ENCODE measurements around the gene DIP2C. TPM values are rescaled to one million over a fixed set of nuclear protein-coding genes. Genes with fewer than 3 reads are reported as not detected.
A peak's percentile ranks its signal among the peaks of the same experiment; 100 is the strongest.

The DIP2C gene
- total and polyA plus RNA-seq, 2 donors (not counting 1 experiment from before 2014, with no cell fraction given): 1.3 to 1.9 TPM

GRCh38 chr10:687583-688311, 1.7 kb downstream of the DIP2C start:
- CTCF ChIA-PET: no interaction called here
- Histone ChIP-seq H3K4me1 (ENCODE audit: control insufficient read depth in 2 of 2, insufficient read depth in 2 of 2, low read length in 2 of 2) (no peaks in the 10 kb centered on the region), H3K4me2 (replicated peaks; ENCODE audit: low read depth, low read length, poor library complexity, severe bottlenecking) (no peak overlapping the region), H3K79me2 (ENCODE audit: control insufficient read depth, insufficient read depth, low read length) (no peaks in the 10 kb centered on the region), H4K20me1 (ENCODE audit: control insufficient read depth, insufficient read depth, low read length, poor library complexity, severe bottlenecking) (no peaks in the 10 kb centered on the region), H2AFZ (ENCODE audit: insufficient read depth, low read depth, low read length, poor library complexity, severe bottlenecking) (no peak overlapping the region), H3K36me3 (replicated peaks in 1 of 2; ENCODE audit: control extremely low read depth in 1 of 2, control insufficient read depth in 1 of 2, extremely low read depth in 1 of 2, insufficient read depth in 2 of 2, low read length in 1 of 2) (no peaks in the 10 kb centered on the region), H3K27me3 (replicated peaks in 1 of 4; ENCODE audit: control extremely low read depth in 1 of 4, control insufficient read depth in 3 of 4, insufficient read depth in 4 of 4, low read length in 3 of 4) (peaks cover 0 to 15% (median 3%) of the 10 kb centered on the region in 4 experiments), H3K27ac (ENCODE audit: low read length in 2 of 2) (no peak overlapping the region), H3K9me3 (ENCODE audit: control extremely low read depth in 1 of 3, control insufficient read depth in 2 of 3, insufficient read depth in 1 of 3, low read length in 2 of 3) (peaks cover 0 to 29% (median 0%) of the 10 kb centered on the region in 3 donors), H3K9ac (ENCODE audit: low read length) (no peak overlapping the region), H3K4me3 (ENCODE audit: control extremely low read depth in 1 of 5, extremely low read depth in 1 of 5, insufficient read depth in 1 of 5, low read depth in 2 of 5, low read length in 4 of 5) (no peak overlapping the region)
- Mint-ChIP-seq H3K4me3 (peak overlapping the region; percentile 1), H3K9me3 (ENCODE audit: insufficient read depth) (no peaks in the 10 kb centered on the region), H3K27me3 (peaks cover 51% of the 10 kb centered on the region), H3K27ac (no peak overlapping the region), H3K4me1 (peaks cover 4% of the 10 kb centered on the region)
- POLR2A ChIA-PET: no interaction called here
- ATAC-seq (ENCODE audit: low read depth) (no peak), DNase-seq (no peak)
- no peak for TF ChIP-seq EZH2 (IDR thresholded peaks at IDR 0.05; ENCODE audit: borderline replicate concordance, insufficient read depth, low read depth, low read length, poor library complexity, severe bottlenecking)
- TF ChIP-seq CTCF (IDR thresholded peaks at IDR 0.05): no peak
- 88% methylated on average over 19 of the region's 21 CpGs for WGBS (ENCODE audit: insufficient coverage)
- intact Hi-C loops (cut with micrococcal nuclease): no loop called here

- WGBS (ENCODE audit: insufficient coverage): 88% methylated on average over 16 of the region's 19 CpGs
- no peak overlapping the region for H3K9ac ChIP-seq (ENCODE audit: low read length)
Observed at GRCh38 chr10:686155-686931, 3.1 kb downstream of the DIP2C start.

More at GRCh38 chr10:686155-686931, 3.1 kb downstream of the DIP2C start:
- peaks cover 42% of the 10 kb centered on the region for H3K27me3 Mint-ChIP-seq
- ChIA-PET CTCF (no interaction called here), POLR2A (no interaction called here)
- peaks cover 0 to 19% (median 3%) of the 10 kb centered on the region in 4 experiments for H3K27me3 ChIP-seq (replicated peaks in 1 of 4; ENCODE audit: control extremely low read depth in 1 of 4, control insufficient read depth in 3 of 4, insufficient read depth in 4 of 4, low read length in 3 of 4)
- no peak overlapping the region for H3K27ac ChIP-seq (ENCODE audit: low read length in 2 of 2)
- peaks cover 4% of the 10 kb centered on the region for H3K4me1 Mint-ChIP-seq
- no peak for DNase-seq
- H3K79me2 ChIP-seq (ENCODE audit: control insufficient read depth, insufficient read depth, low read length): no peaks in the 10 kb centered on the region
- no peak overlapping the region for H3K4me3 ChIP-seq (ENCODE audit: control extremely low read depth in 1 of 5, extremely low read depth in 1 of 5, insufficient read depth in 1 of 5, low read depth in 2 of 5, low read length in 4 of 5)
- no peaks in the 10 kb centered on the region for H4K20me1 ChIP-seq (ENCODE audit: control insufficient read depth, insufficient read depth, low read length, poor library complexity, severe bottlenecking)
- H3K27ac Mint-ChIP-seq: no peak overlapping the region
- intact Hi-C loops (cut with micrococcal nuclease): no loop called here
- no peak overlapping the region for H3K4me3 Mint-ChIP-seq
- H3K9me3 ChIP-seq (ENCODE audit: control extremely low read depth in 1 of 3, control insufficient read depth in 2 of 3, insufficient read depth in 1 of 3, low read length in 2 of 3): peaks cover 0 to 29% (median 0%) of the 10 kb centered on the region in 3 donors
- H3K4me1 ChIP-seq (ENCODE audit: control insufficient read depth in 2 of 2, insufficient read depth in 2 of 2, low read length in 2 of 2): no peaks in the 10 kb centered on the region
- ATAC-seq (ENCODE audit: low read depth): no peak
- H3K36me3 ChIP-seq (replicated peaks in 1 of 2; ENCODE audit: control extremely low read depth in 1 of 2, control insufficient read depth in 1 of 2, extremely low read depth in 1 of 2, insufficient read depth in 2 of 2, low read length in 1 of 2): no peaks in the 10 kb centered on the region
- H2AFZ ChIP-seq (ENCODE audit: insufficient read depth, low read depth, low read length, poor library complexity, severe bottlenecking): no peak overlapping the region
- no peaks in the 10 kb centered on the region for H3K9me3 Mint-ChIP-seq (ENCODE audit: insufficient read depth)
- no peak overlapping the region for H3K4me2 ChIP-seq (replicated peaks; ENCODE audit: low read depth, low read length, poor library complexity, severe bottlenecking)
- TF ChIP-seq CTCF (IDR thresholded peaks at IDR 0.05) (no peak), EZH2 (IDR thresholded peaks at IDR 0.05; ENCODE audit: borderline replicate concordance, insufficient read depth, low read depth, low read length, poor library complexity, severe bottlenecking) (no peak)
